HEK293 (cell line): ENCODE data around the gene METTL24.

Source experiments
- CTCF ChIA-PET: fragments of 350-600 bp; formaldehyde crosslinking; extraction: SDS; loops from one replicate; lab custom pipeline; 2021; ENCODE audit warnings: antibody characterized with exemption; lab: Yijun Ruan, JAX
- POLR2A ChIA-PET: fragments of 300-600 bp; formaldehyde crosslinking; extraction: SDS; loops from one replicate; lab custom pipeline; 2020; ENCODE audit warnings: antibody characterized with exemption, inconsistent platforms; lab: Yijun Ruan, JAX
- H3K27ac ChIP-seq: fragments of 200-500 bp; sonication (Bioruptor generic); 2 replicates; pipeline ENCODE4 v1.5.1; 2014; ENCODE audit warnings: low read depth, low read length, control low read depth, inconsistent platforms; ENCODE audit errors: extremely low read depth
- H3K36me3 ChIP-seq, 2 experiments: fragments of 200-500 bp in 1 of 2; sonication (Bioruptor generic) in 1 of 2; 1 replicate in 1 of 2; 2 replicates in 1 of 2; pipeline ENCODE4 v1.5.1; 2014 to 2017; ENCODE audit warnings: inconsistent platforms in 2 of 2, low read length in 2 of 2; ENCODE audit not compliant: control insufficient read depth in 2 of 2, insufficient read depth in 1 of 2
- H3K4me1 ChIP-seq: fragments of 200-500 bp; sonication (Bioruptor generic); 2 replicates; pipeline ENCODE4 v1.5.1; 2014; ENCODE audit warnings: mild to moderate bottlenecking, low read length, inconsistent platforms; ENCODE audit not compliant: control insufficient read depth, insufficient read depth
- H3K4me3 ChIP-seq: 2 replicates; pipeline ENCODE4 v1.5.1; 2011; ENCODE audit warnings: low read depth, mild to moderate bottlenecking, control low read depth, low read length, moderate library complexity
- H3K9me3 ChIP-seq: fragments of 200-500 bp; sonication (Bioruptor generic); 2 replicates; pipeline ENCODE4 v1.5.1; 2014; ENCODE audit warnings: low read depth, low read length, inconsistent platforms; ENCODE audit not compliant: control insufficient read depth, insufficient read depth
- KLF17 ChIP-seq: fragments of 450-650 bp; formaldehyde crosslinking; IDR thresholded peaks from 2 replicates; pipeline ENCODE4 v1.5.1; 2016; ENCODE audit warnings: missing biosample characterization, missing genetic modification characterization
- PRDM6 ChIP-seq: fragments of 450-650 bp; formaldehyde crosslinking; IDR thresholded peaks from 2 replicates; pipeline ENCODE4 v1.5.1; 2017; ENCODE audit warnings: missing biosample characterization, missing genetic modification characterization
- SP7 ChIP-seq: fragments of 450-650 bp; formaldehyde crosslinking; IDR thresholded peaks from 2 replicates; pipeline ENCODE4 v1.5.1; 2016; ENCODE audit warnings: missing biosample characterization, missing genetic modification characterization
- ZBTB17 ChIP-seq: fragments of 450-650 bp; formaldehyde crosslinking; IDR thresholded peaks from 2 replicates; pipeline ENCODE4 v1.5.1; 2016; ENCODE audit warnings: missing biosample characterization, missing genetic modification characterization
- ZNF202 ChIP-seq: fragments of 450-650 bp; formaldehyde crosslinking; IDR thresholded peaks from 2 replicates; pipeline ENCODE4 v1.5.1; 2016; ENCODE audit warnings: missing biosample characterization, missing genetic modification characterization, borderline replicate concordance
- ZNF248 ChIP-seq: fragments of 450-650 bp; formaldehyde crosslinking; IDR thresholded peaks from 2 replicates; pipeline ENCODE4 v1.5.1; 2017; ENCODE audit warnings: missing biosample characterization, missing genetic modification characterization
- ZNF658 ChIP-seq: fragments of 450-650 bp; formaldehyde crosslinking; IDR thresholded peaks from 2 replicates; pipeline ENCODE4; 2016; ENCODE audit warnings: missing biosample characterization, missing genetic modification characterization
- ZSCAN30 ChIP-seq: fragments of 450-650 bp; IDR thresholded peaks from 2 replicates; pipeline ENCODE4 v1.5.1; 2018; ENCODE audit warnings: missing biosample characterization, mild to moderate bottlenecking, missing genetic modification characterization, moderate library complexity
- ZSCAN5A ChIP-seq: fragments of 450-650 bp; formaldehyde crosslinking; IDR thresholded peaks from 2 replicates; pipeline ENCODE4 v1.5.1; 2016; ENCODE audit warnings: missing biosample characterization, missing genetic modification characterization
- TF ChIP-seq, protein P1 (sequence below): fragments of 450-650 bp; formaldehyde crosslinking; IDR thresholded peaks from 2 replicates; pipeline ENCODE4 v1.5.1; 2016; ENCODE audit warnings: missing biosample characterization, missing genetic modification characterization
- TF ChIP-seq, protein P2 (sequence below): fragments of 450-650 bp; IDR thresholded peaks from 2 replicates; pipeline ENCODE4 v1.5.1; 2018; ENCODE audit warnings: missing biosample characterization, mild to moderate bottlenecking, missing genetic modification characterization
- TF ChIP-seq, protein P3 (sequence below): fragments of 450-650 bp; formaldehyde crosslinking; IDR thresholded peaks from 2 replicates; pipeline ENCODE4 v1.5.1; 2016; ENCODE audit warnings: missing biosample characterization, missing genetic modification characterization, borderline replicate concordance
- TF ChIP-seq, protein P4 (sequence below): fragments of 450-650 bp; formaldehyde crosslinking; IDR thresholded peaks from 2 replicates; pipeline ENCODE4 v1.5.1; 2016; ENCODE audit warnings: missing biosample characterization, missing genetic modification characterization

METTL24 gene

GRCh38 chr6:110387986-110388385 is 29.8 kb upstream of the METTL24 start (continued):
- TF ChIP-seq ZSCAN5A: no peak
- TF ChIP-seq ZBTB17 (tag by site-specific recombination): no peak
- TF ChIP-seq, protein P1, sequence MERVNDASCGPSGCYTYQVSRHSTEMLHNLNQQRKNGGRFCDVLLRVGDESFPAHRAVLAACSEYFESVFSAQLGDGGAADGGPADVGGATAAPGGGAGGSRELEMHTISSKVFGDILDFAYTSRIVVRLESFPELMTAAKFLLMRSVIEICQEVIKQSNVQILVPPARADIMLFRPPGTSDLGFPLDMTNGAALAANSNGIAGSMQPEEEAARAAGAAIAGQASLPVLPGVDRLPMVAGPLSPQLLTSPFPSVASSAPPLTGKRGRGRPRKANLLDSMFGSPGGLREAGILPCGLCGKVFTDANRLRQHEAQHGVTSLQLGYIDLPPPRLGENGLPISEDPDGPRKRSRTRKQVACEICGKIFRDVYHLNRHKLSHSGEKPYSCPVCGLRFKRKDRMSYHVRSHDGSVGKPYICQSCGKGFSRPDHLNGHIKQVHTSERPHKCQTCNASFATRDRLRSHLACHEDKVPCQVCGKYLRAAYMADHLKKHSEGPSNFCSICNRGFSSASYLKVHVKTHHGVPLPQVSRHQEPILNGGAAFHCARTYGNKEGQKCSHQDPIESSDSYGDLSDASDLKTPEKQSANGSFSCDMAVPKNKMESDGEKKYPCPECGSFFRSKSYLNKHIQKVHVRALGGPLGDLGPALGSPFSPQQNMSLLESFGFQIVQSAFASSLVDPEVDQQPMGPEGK (tag by site-specific recombination): no peak
- TF ChIP-seq ZNF658 (tag by site-specific recombination): no peak
- no peak for TF ChIP-seq ZSCAN30 (tag by site-specific recombination)
- TF ChIP-seq ZNF202: no peak
- TF ChIP-seq, protein P2, sequence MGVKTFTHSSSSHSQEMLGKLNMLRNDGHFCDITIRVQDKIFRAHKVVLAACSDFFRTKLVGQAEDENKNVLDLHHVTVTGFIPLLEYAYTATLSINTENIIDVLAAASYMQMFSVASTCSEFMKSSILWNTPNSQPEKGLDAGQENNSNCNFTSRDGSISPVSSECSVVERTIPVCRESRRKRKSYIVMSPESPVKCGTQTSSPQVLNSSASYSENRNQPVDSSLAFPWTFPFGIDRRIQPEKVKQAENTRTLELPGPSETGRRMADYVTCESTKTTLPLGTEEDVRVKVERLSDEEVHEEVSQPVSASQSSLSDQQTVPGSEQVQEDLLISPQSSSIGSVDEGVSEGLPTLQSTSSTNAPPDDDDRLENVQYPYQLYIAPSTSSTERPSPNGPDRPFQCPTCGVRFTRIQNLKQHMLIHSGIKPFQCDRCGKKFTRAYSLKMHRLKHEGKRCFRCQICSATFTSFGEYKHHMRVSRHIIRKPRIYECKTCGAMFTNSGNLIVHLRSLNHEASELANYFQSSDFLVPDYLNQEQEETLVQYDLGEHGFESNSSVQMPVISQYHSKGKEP (tag by site-specific recombination): no peak
- no peak for TF ChIP-seq PRDM6 (tag by site-specific recombination)
- TF ChIP-seq KLF17: no peak
- TF ChIP-seq, protein P3, sequence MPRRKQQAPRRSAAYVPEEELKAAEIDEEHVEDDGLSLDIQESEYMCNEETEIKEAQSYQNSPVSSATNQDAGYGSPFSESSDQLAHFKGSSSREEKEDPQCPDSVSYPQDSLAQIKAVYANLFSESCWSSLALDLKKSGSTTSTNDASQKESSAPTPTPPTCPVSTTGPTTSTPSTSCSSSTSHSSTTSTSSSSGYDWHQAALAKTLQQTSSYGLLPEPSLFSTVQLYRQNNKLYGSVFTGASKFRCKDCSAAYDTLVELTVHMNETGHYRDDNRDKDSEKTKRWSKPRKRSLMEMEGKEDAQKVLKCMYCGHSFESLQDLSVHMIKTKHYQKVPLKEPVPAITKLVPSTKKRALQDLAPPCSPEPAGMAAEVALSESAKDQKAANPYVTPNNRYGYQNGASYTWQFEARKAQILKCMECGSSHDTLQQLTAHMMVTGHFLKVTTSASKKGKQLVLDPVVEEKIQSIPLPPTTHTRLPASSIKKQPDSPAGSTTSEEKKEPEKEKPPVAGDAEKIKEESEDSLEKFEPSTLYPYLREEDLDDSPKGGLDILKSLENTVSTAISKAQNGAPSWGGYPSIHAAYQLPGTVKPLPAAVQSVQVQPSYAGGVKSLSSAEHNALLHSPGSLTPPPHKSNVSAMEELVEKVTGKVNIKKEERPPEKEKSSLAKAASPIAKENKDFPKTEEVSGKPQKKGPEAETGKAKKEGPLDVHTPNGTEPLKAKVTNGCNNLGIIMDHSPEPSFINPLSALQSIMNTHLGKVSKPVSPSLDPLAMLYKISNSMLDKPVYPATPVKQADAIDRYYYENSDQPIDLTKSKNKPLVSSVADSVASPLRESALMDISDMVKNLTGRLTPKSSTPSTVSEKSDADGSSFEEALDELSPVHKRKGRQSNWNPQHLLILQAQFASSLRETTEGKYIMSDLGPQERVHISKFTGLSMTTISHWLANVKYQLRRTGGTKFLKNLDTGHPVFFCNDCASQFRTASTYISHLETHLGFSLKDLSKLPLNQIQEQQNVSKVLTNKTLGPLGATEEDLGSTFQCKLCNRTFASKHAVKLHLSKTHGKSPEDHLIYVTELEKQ (tag by site-specific recombination): no peak
- no peak for TF ChIP-seq SP7 (tag by site-specific recombination)
- TF ChIP-seq, protein P4, sequence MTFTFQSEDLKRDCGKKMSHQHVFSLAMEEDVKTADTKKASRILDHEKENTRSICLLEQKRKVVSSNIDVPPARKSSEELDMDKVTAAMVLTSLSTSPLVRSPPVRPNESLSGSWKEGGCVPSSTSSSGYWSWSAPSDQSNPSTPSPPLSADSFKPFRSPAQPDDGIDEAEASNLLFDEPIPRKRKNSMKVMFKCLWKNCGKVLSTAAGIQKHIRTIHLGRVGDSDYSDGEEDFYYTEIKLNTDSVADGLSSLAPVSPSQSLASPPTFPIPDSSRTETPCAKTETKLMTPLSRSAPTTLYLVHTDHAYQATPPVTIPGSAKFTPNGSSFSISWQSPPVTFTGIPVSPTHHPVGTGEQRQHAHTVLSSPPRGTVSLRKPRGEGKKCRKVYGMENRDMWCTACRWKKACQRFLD (tag by site-specific recombination): no peak

DNA sequence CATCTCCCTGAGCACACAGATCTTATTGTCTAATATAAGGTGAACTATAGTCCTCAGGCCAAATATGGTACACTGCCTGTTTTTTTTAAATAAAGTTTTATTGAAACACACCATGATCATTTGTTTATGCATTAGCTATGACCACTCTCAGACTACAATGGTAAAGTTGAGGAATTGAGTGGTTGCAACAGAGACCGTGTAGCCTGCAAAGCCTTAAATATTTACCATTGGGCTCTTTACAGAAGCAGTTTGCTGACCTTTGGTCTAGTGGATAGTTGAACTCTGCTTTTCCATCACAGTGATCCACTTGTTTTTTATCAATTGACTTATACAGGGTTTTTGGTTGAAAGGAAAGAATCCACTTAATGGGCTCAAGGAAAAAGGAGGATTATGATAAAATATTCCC is 27.3 kb upstream of the METTL24 start:
- H3K36me3 ChIP-seq: no peaks in the 10 kb centered on the region
- POLR2A ChIA-PET: no interaction called here
- no peak for TF ChIP-seq ZNF248
- TF ChIP-seq, all 188 proteins: peak for 0
- CTCF ChIA-PET: interaction anchor here (0.6 to 1.8 kb wide), 4 partner anchors 249 to 564 kb away, joined by 3 to 12 read pairs (median 4); no protein-coding TSS in a partner anchor
- Histone ChIP-seq H3K9me3 (no peaks in the 10 kb centered on the region), H3K4me1 (peaks cover 9% of the 10 kb centered on the region), H3K4me3 (no peak overlapping the region), H3K27ac (no peak overlapping the region)
